Activated T-cell treated with anti-CD3 and anti-CD28 coated beads, Interleukin-2, amount 50 U/mL, for 72 hours (primary cell): ENCODE measurements around the gene TIGD4. TPM values are rescaled to one million over a fixed set of nuclear protein-coding genes. Genes with fewer than 3 reads are reported as not detected.
A peak's percentile ranks its signal among the peaks of the same experiment; 100 is the strongest.
"Not testable (repeated sequence)": the region's sequence is repeated elsewhere in the genome, so short reads cannot be mapped to it uniquely, and the experiment has no call there.

Experiments
- ATAC-seq, 2 donors: fragments of 150-1000 bp; cut with Tn5 transposase; replicated peaks in 1 of 2; 2 replicates each; pipeline ENCODE4 v1.10.0; 2021; ENCODE audit warnings: moderate library complexity in 2 of 2, mild to moderate bottlenecking in 1 of 2
- DNase-seq, 2 donors: peaks; one replicate each; pipeline ENCODE4 v3.0.0; 2021 to 2022; ENCODE audit warnings: mixed read lengths in 1 of 2
- H3K27ac Mint-ChIP-seq: one replicate; pipeline ENCODE4 v1.8.0; 2022; ENCODE audit warnings: mild to moderate bottlenecking, moderate library complexity, mixed read lengths
- H3K27me3 Mint-ChIP-seq: one replicate; pipeline ENCODE4 v1.8.0; 2022; ENCODE audit warnings: low read depth, mixed read lengths
- H3K36me3 Mint-ChIP-seq, 2 donors: one replicate each; pipeline ENCODE4 v1.8.0; 2022; ENCODE audit warnings: mixed read lengths in 2 of 2, mild to moderate bottlenecking in 1 of 2; ENCODE audit not compliant: insufficient read depth in 2 of 2
- H3K4me1 Mint-ChIP-seq: one replicate; pipeline ENCODE4 v1.8.0; 2022; ENCODE audit warnings: low read depth, mixed read lengths
- H3K4me3 Mint-ChIP-seq, 2 donors: one replicate each; pipeline ENCODE4 v1.8.0; 2022; ENCODE audit warnings: mild to moderate bottlenecking in 2 of 2, mixed read lengths in 2 of 2, moderate library complexity in 2 of 2
- H3K9me3 Mint-ChIP-seq, 2 donors: one replicate each; pipeline ENCODE4 v1.8.0; 2022; ENCODE audit warnings: mixed read lengths in 2 of 2
- total RNA-seq, 2 donors: library from RNA; stranded (reverse); gene quantifications; one replicate each; pipeline ENCODE4 v1.2.3, GENCODE V29; 2022

TIGD4 gene
- total RNA-seq, 2 donors from 2014 or later, result 0.39 to 0.43 TPM

GRCh38 chr4:152776352-152776751, 3.2 kb downstream of the TIGD4 start:
- H3K36me3 Mint-ChIP-seq, result peaks cover 0 to 5% of the 10 kb centered on the region in 2 donors
- no peak overlapping the region for H3K4me3 Mint-ChIP-seq
- H3K27me3 Mint-ChIP-seq, result peaks cover 14% of the 10 kb centered on the region
- H3K27ac Mint-ChIP-seq, result no peak overlapping the region
- no peak for ATAC-seq
- no peaks in the 10 kb centered on the region for H3K9me3 Mint-ChIP-seq
- H3K4me1 Mint-ChIP-seq, result peaks cover 24% of the 10 kb centered on the region
- no peak for DNase-seq

- H3K27ac Mint-ChIP-seq, result no peak overlapping the region
- H3K9me3 Mint-ChIP-seq, result no peaks in the 10 kb centered on the region
- no peaks in the 10 kb centered on the region for H3K36me3 Mint-ChIP-seq
- DNase-seq (no peak), ATAC-seq (no peak)
- peaks cover 14% of the 10 kb centered on the region for H3K27me3 Mint-ChIP-seq
- no peak overlapping the region for H3K4me3 Mint-ChIP-seq
- peaks cover 11% of the 10 kb centered on the region for H3K4me1 Mint-ChIP-seq
Observed at GRCh38 chr4:152773953-152774352, 5.6 kb downstream of the TIGD4 start.

GRCh38 chr4:152773339-152773738, 6.2 kb downstream of the TIGD4 start:
- no peaks in the 10 kb centered on the region for H3K36me3 Mint-ChIP-seq

GRCh38 chr4:152771741-152772533, 7.6 kb downstream of the TIGD4 start:
- H3K36me3 Mint-ChIP-seq, result no peaks in the 10 kb centered on the region
- H3K9me3 Mint-ChIP-seq, result no peaks in the 10 kb centered on the region
- H3K27ac Mint-ChIP-seq, result no peak overlapping the region
- H3K4me1 Mint-ChIP-seq, result no peaks in the 10 kb centered on the region
- peaks cover under 1% of the 10 kb centered on the region for H3K27me3 Mint-ChIP-seq
- ATAC-seq (peak; percentile 51 to 61), DNase-seq (no peak)
- H3K4me3 Mint-ChIP-seq, result no peak overlapping the region

More at GRCh38 chr4:152773339-152773738, 6.2 kb downstream of the TIGD4 start:
- H3K27me3 Mint-ChIP-seq, result peaks cover 14% of the 10 kb centered on the region
- DNase-seq (no peak), ATAC-seq (no peak)
- H3K27ac Mint-ChIP-seq, result no peak overlapping the region
- no peaks in the 10 kb centered on the region for H3K9me3 Mint-ChIP-seq
- H3K4me1 Mint-ChIP-seq, result peaks cover 5% of the 10 kb centered on the region
- H3K4me3 Mint-ChIP-seq, result no peak overlapping the region

- H3K4me3 Mint-ChIP-seq, H3K4me1 Mint-ChIP-seq, H3K27me3 Mint-ChIP-seq, H3K27ac Mint-ChIP-seq, DNase-seq, H3K36me3 Mint-ChIP-seq, ATAC-seq, H3K9me3 Mint-ChIP-seq: not testable (repeated sequence)
Observed at GRCh38 chr4:152765069-152765737, 14.3 kb downstream of the TIGD4 start.

- no peaks in the 10 kb centered on the region for H3K36me3 Mint-ChIP-seq
- peaks cover 6% of the 10 kb centered on the region for H3K27me3 Mint-ChIP-seq
- no peak overlapping the region for H3K4me3 Mint-ChIP-seq
- DNase-seq (no peak), ATAC-seq (no peak)
- no peaks in the 10 kb centered on the region for H3K4me1 Mint-ChIP-seq
- no peaks in the 10 kb centered on the region for H3K9me3 Mint-ChIP-seq
- no peak overlapping the region for H3K27ac Mint-ChIP-seq
Observed at GRCh38 chr4:152763796-152764195, 15.7 kb downstream of the TIGD4 start.

GRCh38 chr4:152748619-152749018, 30.9 kb downstream of the TIGD4 start:
- Mint-ChIP-seq H3K36me3 (no peaks in the 10 kb centered on the region), H3K27ac (no peak overlapping the region), H3K9me3 (peaks cover 0 to 1% of the 10 kb centered on the region in 2 donors), H3K27me3 (no peaks in the 10 kb centered on the region), H3K4me1 (no peaks in the 10 kb centered on the region), H3K4me3 (no peak overlapping the region)
- ATAC-seq, result no peak
- no peak for DNase-seq

GRCh38 chr4:152747444-152747843, 32.1 kb downstream of the TIGD4 start:
- Mint-ChIP-seq H3K4me1 (no peaks in the 10 kb centered on the region), H3K4me3 (no peak overlapping the region), H3K9me3 (peaks cover 0 to 1% of the 10 kb centered on the region in 2 donors), H3K27ac (no peak overlapping the region), H3K36me3 (no peaks in the 10 kb centered on the region), H3K27me3 (no peaks in the 10 kb centered on the region)
- DNase-seq (no peak), ATAC-seq (no peak)

GRCh38 chr4:152738827-152739226, 40.7 kb downstream of the TIGD4 start:
- ATAC-seq (no peak), DNase-seq (no peak)
- Mint-ChIP-seq H3K27ac (no peak overlapping the region), H3K4me1 (no peaks in the 10 kb centered on the region), H3K36me3 (no peaks in the 10 kb centered on the region), H3K9me3 (no peaks in the 10 kb centered on the region), H3K27me3 (peaks cover 5% of the 10 kb centered on the region), H3K4me3 (no peak overlapping the region)

GRCh38 chr4:152735906-152736305, 43.6 kb downstream of the TIGD4 start:
- H3K9me3 Mint-ChIP-seq, result no peaks in the 10 kb centered on the region

GRCh38 chr4:152735396-152735859, 44.1 kb downstream of the TIGD4 start:
- peaks cover 5% of the 10 kb centered on the region for H3K27me3 Mint-ChIP-seq
- ATAC-seq (no peak), DNase-seq (no peak)
- no peaks in the 10 kb centered on the region for H3K36me3 Mint-ChIP-seq
- no peaks in the 10 kb centered on the region for H3K9me3 Mint-ChIP-seq
- H3K4me3 Mint-ChIP-seq, result no peak overlapping the region
- H3K4me1 Mint-ChIP-seq, result no peaks in the 10 kb centered on the region
- H3K27ac Mint-ChIP-seq, result peak overlapping the region; percentile 3

More at GRCh38 chr4:152735906-152736305, 43.6 kb downstream of the TIGD4 start:
- Mint-ChIP-seq H3K27ac (no peak overlapping the region), H3K4me1 (no peaks in the 10 kb centered on the region), H3K36me3 (no peaks in the 10 kb centered on the region), H3K27me3 (peaks cover 5% of the 10 kb centered on the region), H3K4me3 (no peak overlapping the region)
- DNase-seq (no peak), ATAC-seq (no peak)

GRCh38 chr4:152734699-152735050, 44.9 kb downstream of the TIGD4 start:
- Mint-ChIP-seq H3K36me3 (no peaks in the 10 kb centered on the region), H3K4me1 (no peaks in the 10 kb centered on the region), H3K27me3 (peaks cover 5% of the 10 kb centered on the region), H3K4me3 (no peak overlapping the region), H3K27ac (no peak overlapping the region), H3K9me3 (no peaks in the 10 kb centered on the region)
- no peak for ATAC-seq
- DNase-seq, result no peak

- no peaks in the 10 kb centered on the region for H3K4me1 Mint-ChIP-seq
- H3K27ac Mint-ChIP-seq, result no peak overlapping the region
- H3K27me3 Mint-ChIP-seq, result peaks cover 5% of the 10 kb centered on the region
- ATAC-seq, result no peak
- H3K36me3 Mint-ChIP-seq, result no peaks in the 10 kb centered on the region
- H3K4me3 Mint-ChIP-seq, result no peak overlapping the region
- no peaks in the 10 kb centered on the region for H3K9me3 Mint-ChIP-seq
- no peak for DNase-seq
Observed at GRCh38 chr4:152734015-152734698, 45.4 kb downstream of the TIGD4 start.
